ENCODE measurements around the gene SLC19A3.
"Not testable (repeated sequence)": the region's sequence is repeated elsewhere in the genome, so short reads cannot be mapped to it uniquely, and the experiment has no call there.

SLC19A3 gene

DNA sequence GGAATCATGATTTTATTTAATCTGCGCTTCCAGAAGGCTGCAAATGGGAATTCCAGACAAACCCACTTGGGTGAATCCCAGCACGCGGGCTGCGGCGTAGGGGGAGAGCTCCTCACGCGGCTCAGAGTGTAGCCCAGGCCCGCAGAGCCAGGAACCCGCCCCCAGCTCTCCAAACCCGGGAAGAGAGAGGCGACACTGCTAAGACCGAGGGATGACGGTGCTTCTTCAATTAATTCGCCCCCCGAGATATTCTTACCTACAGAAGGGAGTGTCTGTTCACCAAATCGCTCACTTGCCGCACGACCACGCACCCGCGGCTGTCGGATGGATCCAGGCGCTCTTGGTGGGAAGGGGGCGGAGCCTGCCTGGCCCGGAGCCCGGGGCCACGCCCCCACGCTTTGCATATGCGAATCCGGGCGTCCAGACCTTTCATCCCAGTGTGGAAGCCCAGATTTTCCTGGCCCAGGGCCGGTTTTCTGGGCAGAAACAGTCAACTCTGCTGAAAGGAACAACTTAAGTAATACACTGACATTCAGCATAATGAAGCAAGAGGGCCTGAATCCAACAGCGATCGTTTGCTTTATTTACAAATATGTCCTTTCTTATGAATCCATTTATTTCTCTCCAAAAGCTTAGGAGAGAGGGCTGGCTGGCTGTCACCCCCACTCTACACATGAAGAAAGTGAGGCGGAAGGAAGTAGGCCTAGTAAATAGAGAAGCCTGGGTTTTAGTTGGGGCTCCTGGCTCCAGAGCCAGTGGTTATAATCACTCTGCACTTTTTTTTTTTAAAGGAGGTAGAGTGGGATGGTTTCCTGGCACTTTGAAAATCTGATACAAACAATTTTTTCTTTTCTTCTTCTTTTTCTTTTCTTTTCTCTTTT, at the start of gene SLC19A3:
Gene SLC19A3 (minus strand): TSS at position 342 of the 881 bp plus-strand sequence. CDS start 15,710 bp downstream, outside the sequence.
- no peak for DNase-seq

DNA sequence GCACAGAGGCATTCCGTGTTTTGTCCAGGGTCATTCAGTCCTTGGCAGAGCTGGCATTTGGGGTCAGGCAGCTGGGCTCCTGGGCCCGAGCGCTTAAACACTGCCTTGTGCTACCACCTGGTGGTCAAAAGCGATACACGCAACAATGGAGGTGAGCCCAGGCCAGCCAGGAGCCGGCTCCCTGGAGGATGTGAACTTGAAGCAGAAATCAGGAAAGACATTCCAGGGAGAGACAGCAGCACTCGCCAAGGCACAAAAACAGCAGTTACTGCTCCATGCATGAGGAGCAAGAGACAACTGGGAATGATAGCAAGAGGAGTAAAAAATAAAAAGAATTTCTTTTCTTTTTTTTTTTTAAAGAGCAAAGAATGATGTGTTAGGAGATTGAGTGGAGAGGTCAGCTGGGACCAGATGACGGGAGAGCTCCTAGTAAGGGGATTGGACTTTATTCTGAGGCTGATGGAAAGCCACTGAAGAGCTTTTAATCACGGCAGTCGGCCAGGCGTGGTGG, 48.6 kb upstream of the SLC19A3 start:
- DNase-seq: peak; percentile 36

DNA sequence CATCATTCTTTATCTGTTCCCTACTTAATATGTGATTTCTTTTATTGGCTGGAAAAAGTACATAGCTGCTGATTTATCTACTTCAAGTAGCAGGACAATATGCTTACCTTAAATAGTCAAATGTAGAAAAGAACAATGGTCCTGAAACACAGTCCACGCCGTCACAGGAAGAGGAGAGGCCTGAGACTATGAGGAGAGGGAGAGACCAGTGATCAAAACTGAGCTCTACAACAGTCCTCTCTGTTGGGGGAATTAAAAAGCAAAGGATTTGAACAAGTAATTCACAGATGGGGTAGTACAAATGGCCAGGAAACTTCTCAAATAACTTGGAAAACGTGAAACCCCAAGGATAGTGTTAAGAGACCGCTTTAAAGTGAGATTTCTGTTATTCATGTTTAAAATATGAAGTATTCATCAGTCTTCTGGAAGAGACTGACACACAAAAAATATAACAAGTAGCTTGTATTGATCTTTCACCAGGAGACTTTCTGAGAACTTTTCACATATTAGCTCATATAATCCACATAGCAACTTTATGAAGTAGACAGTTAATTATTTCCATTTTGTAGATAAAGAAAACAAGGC, 48.1 kb upstream of the SLC19A3 start:
- DNase-seq: no peak

- no peak for DNase-seq
Observed at GRCh38 chr2:227761740-227762476, 44.1 kb upstream of the SLC19A3 start.

DNA sequence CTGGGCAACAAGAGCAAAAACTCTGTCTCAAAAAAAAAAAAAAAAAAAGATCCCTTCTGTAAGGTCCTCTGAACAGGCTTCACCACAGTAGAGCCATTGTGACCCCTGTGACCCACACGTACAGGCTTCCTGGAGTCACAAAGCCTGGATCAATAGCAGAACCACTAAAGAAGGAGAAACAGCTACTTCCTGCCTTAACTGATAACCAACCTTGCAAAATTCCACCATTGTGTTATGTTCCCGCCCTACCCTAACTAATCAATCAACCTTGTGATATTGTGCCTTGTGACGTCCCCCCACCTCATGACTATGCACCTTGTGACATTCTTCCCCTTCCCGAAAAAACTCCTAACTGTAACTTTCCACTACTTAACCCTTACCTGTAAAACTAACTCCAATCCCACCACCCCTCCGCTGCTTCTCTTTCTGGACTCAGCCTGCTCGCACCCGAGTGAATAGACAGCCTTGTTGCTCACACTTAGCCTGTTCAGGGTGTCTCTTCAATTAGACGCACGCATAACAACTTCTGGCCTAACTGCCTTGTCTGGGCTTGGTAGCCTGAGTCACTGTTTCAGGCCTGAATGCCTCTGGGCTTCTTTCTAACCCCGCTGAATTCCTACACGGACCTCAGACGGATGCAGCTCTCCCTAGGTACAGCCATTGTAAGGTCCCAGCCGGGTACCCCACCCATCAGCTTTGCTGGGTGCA, 41.7 kb upstream of the SLC19A3 start:
- no peak for DNase-seq

GRCh38 chr2:227756261-227756660, 38.4 kb upstream of the SLC19A3 start:
- not testable (repeated sequence) for DNase-seq

DNA sequence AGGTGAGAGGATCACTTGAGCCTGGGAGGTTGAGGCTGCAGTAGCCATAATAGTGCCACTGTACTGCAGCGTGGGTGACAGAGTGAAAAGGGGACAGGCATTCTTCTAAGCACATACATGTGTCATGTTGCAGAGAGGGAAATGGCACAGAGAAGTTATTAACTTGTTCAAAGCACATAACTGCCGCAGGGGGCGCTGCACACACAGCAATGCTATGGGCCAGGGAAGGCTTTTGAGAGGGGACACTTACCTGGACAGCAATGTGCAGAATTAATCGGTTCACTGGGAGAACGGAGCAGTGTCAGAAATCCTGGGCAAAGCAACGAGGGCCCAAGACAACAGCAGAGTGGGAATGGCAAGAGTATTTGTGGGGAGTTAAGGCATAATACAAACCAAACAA, 30.3 kb upstream of the SLC19A3 start:
- no peak for DNase-seq

DNA sequence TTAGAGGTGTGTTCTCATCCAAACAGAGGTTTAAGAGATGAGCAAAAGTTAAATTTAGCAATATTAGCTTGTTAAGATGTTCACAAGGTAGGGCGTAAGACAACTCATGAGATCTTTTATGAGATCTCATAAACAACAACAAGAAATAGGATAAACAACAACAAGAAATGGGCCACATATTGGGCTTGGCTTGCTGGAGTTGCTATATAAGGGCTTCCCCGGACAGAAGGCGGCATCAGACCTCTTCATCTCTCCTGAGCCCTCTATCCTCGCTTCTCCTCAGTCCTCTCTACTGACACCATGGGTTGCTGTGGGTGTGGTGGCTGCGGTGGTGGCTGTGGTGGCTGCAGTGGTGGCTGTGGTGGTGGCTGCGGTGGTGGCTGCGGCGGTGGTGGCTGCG, 27.8 kb upstream of the SLC19A3 start, which contains the start of gene SCYGR8:
Gene SCYGR8 (plus strand): TSS at position 301 of the 400 bp plus-strand sequence. CDS start 0 bp downstream, at position 301.
- no peak for DNase-seq

GRCh38 chr2:227740705-227741104, 22.9 kb upstream of the SLC19A3 start:
- not testable (repeated sequence) for DNase-seq

- DNase-seq: no peak
Observed at GRCh38 chr2:227739351-227739750, 21.5 kb upstream of the SLC19A3 start.

DNA sequence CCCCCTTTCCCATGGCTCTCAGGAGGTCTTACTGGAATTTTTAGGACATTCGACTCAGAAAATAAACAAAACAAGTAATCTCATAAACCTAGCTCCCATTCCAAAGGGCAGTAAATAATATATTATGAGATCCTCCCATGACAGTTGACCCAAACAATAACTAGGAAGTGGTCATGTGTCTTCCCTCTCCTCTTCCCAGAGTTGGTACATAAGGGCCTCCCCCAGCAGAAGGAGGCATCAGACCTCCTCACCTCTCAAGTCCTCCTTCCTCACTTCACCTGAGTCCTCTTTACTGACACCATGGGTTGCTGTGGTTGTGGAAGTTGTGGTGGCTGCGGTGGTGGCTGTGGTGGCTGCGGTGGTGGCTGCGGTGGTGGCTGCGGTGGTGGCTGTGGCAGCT, 10.2 kb upstream of the SLC19A3 start, which contains the start of gene SCYGR7:
Gene SCYGR7 (plus strand): TSS at position 301 of the 400 bp plus-strand sequence. CDS start 0 bp downstream, at position 301.
- DNase-seq: no peak

GRCh38 chr2:227724394-227725039, 6.7 kb upstream of the SLC19A3 start, which contains the start of gene SCYGR6:
Gene SCYGR6 (minus strand): TSS chr2:227724757. CDS start chr2:227724757, 0 bp downstream.
- DNase-seq: no peak

DNA sequence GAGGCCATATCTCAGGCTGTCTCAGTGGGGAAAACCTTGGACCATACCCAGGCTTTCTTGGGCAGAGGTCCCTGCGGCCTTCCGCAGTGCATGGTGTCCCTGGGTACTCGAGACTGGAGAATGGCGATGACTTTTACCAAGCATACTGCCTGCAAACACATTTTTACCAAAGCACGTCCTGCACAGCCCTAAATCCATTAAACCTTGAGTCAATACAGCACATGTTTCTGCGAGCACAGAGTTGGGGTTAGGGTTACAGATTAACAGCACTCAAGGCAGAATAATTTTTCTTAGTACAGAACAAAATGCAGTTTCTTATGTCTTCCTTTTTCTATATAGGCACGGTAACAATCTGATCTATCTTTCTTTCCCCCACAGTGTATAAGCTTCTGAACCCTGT, 5.0 kb upstream of the SLC19A3 start:
- DNase-seq: not testable (repeated sequence)

DNA sequence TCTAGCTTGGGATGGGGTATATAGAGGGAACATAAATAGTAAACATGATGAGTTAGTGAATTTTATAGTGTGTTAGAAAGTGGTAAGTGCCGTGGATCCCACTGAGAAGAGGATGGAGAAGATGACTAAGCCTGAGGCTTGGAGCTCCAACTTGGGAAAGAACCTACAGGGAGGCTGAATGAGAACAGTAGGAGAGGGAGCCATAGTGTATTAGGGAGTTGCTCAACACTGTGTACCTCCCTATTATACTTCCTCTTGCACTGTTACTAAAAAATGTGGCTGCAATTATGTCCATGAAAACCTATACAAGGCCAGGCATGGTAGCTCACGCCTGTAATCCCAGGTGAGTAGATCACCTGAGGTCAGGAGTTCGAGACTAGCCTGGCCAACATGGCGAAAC, 2.9 kb upstream of the SLC19A3 start:
- DNase-seq: no peak

- no peak for DNase-seq
Observed at GRCh38 chr2:227719641-227720040, 1.8 kb upstream of the SLC19A3 start.

DNA sequence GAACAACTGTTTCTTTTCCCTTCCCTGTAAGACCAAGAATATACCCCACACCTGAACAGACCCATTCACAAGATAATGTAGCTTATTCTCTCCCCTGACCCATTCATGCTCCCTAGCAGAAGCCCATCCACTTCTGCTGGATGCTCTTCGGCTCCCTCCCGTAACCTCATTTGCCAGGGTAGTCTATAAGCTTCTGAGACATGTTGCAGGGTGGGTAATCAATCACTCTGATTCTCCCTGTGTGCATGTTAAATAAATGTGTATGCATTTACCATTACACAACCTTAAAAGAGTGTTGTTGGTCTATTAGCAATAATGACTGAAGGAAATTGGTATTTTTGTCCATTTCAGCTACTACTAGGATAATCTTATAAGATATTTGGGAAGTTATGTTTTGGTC, 1.3 kb downstream of the SLC19A3 start:
- no peak for DNase-seq

GRCh38 chr2:227713291-227713690, 4.5 kb downstream of the SLC19A3 start:
- DNase-seq: no peak

- DNase-seq: no peak
Observed at GRCh38 chr2:227710986-227711385, 6.8 kb downstream of the SLC19A3 start.

DNA sequence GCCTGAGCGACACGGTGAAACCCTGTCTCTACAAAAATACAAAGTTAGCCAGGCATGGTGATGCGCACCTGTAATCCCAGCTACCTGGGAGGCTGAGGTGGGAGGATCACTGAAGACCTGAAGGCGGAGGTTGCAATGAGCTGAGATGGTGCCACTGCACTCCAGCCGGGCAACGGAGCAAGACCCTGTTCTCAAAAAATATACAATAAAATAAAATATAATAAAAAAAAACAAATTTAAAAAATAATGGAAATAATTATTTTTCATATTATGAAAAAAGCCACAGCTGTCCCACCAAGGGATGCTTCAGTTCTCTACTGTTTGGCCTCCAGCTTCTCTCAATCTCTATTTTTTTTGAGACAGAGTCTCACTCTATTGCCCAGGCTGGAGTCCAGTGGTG, 10.4 kb downstream of the SLC19A3 start:
- no peak for DNase-seq

DNA sequence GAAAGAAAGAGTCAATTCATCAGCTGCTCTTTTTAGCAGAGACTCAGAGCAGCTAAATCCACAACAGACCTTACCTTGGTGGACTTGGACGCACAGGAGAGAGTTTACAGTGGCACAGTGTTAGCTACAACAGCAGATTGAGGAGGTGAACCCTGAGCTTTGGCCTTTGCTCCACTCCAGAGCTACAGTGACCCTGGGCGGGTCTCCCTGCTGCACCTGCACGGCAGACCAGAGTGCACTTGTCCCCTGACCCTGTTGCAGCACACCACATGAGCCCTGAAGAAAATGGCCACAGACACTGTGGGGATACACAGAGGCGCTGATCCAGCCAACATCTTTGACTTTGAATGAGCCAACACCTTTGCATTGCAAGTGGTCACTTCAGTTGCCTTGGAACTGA, 11.0 kb downstream of the SLC19A3 start:
- no peak for DNase-seq

DNA sequence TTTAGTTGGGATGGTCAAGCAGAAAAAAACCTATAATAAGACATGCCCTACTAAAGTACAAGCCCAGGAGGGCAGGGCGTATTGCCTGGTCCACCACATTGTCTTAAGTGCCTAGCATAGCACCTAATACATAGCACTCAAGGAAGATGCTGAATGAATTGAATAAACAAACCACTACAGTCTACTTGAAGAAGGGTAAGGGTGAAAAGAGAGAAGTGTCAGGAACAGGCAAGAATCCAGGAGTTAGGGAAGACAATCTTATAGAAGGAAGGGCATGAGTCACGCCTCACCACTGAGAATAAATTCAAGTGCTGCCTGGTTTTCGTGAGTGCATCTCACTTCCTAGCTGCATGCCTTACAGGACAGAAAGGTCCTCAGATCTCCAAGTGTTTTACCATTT, 13.9 kb downstream of the SLC19A3 start:
- DNase-seq: no peak

DNA sequence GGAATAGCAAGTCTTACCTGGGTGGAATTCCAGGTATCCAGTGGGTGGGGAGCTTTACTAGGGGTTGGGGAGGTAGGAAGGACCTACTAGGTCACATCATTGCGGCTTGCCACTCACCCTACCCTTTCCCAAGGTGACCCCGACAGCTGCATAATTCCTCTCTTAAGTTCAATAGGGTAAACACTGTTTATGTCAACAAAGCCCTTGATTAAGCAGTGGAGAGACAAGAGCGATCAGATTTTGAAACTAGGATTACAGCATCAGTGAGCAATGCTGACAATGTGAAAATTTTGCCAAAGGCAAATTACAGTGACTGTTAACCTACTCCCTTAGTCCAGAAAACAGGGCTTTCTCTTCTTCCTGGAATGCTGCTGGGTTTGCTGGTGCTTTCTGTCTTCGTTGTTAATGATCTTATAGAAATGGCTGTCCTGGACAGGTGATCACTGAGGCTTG, 14.5 kb downstream of the SLC19A3 start:
- no peak for DNase-seq
